Gastrocnemius medialis (tissue), 4 donors: Measurements from ENCODE around the gene ATP9A. TPM values are rescaled to one million over a fixed set of nuclear protein-coding genes. Genes with fewer than 3 reads are reported as not detected.

Source experiments
- ATAC-seq, 2 donors: fragments of 150-250 bp; one replicate each; pipeline ENCODE4 v1.9.1; 2016
- DNase-seq, 2 donors: peaks; one replicate each; pipeline ENCODE4 v3.0.0-alpha.2; 2019
- H3K27ac ChIP-seq, 4 donors: fragments of 200-600 bp; sonication (generic); 1 replicate in 1 of 4; 2 replicates in 3 of 4; pipeline ENCODE4 v1.5.1; 2016 to 2018; ENCODE audit warnings: mild to moderate bottlenecking in 2 of 4, moderate library complexity in 1 of 4
- H3K27me3 ChIP-seq, 3 donors: fragments of 200-600 bp; sonication (generic) in 2 of 3; 1 replicate in 1 of 3; 2 replicates in 2 of 3; pipeline versions ENCODE4 v1.5.1 to v1.6.0; 2016 to 2019; ENCODE audit warnings: mild to moderate bottlenecking in 1 of 3, moderate library complexity in 1 of 3
- H3K36me3 ChIP-seq, 2 donors: fragments of 200-600 bp; sonication (generic) in 1 of 2; one replicate each; pipeline ENCODE4 v1.5.1; 2017 to 2018
- H3K4me1 ChIP-seq, 2 donors: fragments of 200-600 bp; sonication (generic) in 1 of 2; one replicate each; pipeline ENCODE4 v1.5.1; 2016 to 2017; ENCODE audit warnings: mild to moderate bottlenecking in 2 of 2
- H3K4me3 ChIP-seq, 4 donors: fragments of 200-600 bp; sonication (generic) in 3 of 4; 1 replicate in 1 of 4; 2 replicates in 3 of 4; pipeline ENCODE4 v1.5.1; 2016 to 2019; ENCODE audit warnings: mild to moderate bottlenecking in 2 of 4
- H3K9me3 ChIP-seq, 3 donors: fragments of 200-600 bp; sonication (generic) in 2 of 3; 1 replicate in 1 of 3; 2 replicates in 2 of 3; pipeline ENCODE4 v1.5.1; 2016 to 2019
- POLR2A ChIP-seq, 2 donors: fragments of 450-650 bp; IDR thresholded peaks; one replicate each; pipeline ENCODE4 v1.6.1; 2017; ENCODE audit warnings: antibody characterized with exemption in 2 of 2, mild to moderate bottlenecking in 2 of 2, moderate library complexity in 2 of 2
- in situ Hi-C, 4 donors: fragments of 200-750 bp; cut with MboI; loops; one replicate each; pipeline versions ENCODE4 v1.15.0 to v1.8.0; 2017; ENCODE audit warnings: low sequenced_read_pairs in 4 of 4
- intact Hi-C: fragments of 100-400 bp; cut with DNase I; formaldehyde crosslinking; loops from one replicate; pipeline ENCODE4 v1.15.1; 2023; ENCODE audit warnings: low total_unique reads
- total RNA-seq, 4 donors: library from RNA; depleted of rRNA; stranded (reverse); fragments of >200 nt; gene quantifications; one replicate each; pipeline versions ENCODE4 v1.1.0 to v1.2.3, GENCODE V29; 2016
- TF ChIP-seq, protein P1 (sequence below), 5 experiments: fragments of 450-650 bp in 3 of 5; fragments of 200-600 bp in 2 of 5; sonication (generic) in 2 of 5; IDR thresholded peaks in 4 of 5; conservative IDR thresholded peaks in 1 of 5; 1 replicate in 4 of 5; 2 replicates in 1 of 5; pipeline ENCODE4 v1.5.1; 2016 to 2019; ENCODE audit warnings: antibody characterized with exemption in 5 of 5, mild to moderate bottlenecking in 3 of 5, moderate library complexity in 3 of 5

Gene ATP9A
- total RNA-seq, 4 donors from 2014 or later: 11.8 to 34.8 (median 20.8) TPM

- intact Hi-C loops (loop anchor here (10.0 kb wide), 1 partner anchor 614 kb away; no protein-coding TSS in a partner anchor), in situ Hi-C loops (loop anchor here in 2 of 4 donors (5.0 to 10.0 kb wide), 2 partner anchors 224 to 226 kb away; no protein-coding TSS in a partner anchor)
- ATAC-seq: no peak
- Histone ChIP-seq H3K27me3 (no peaks in the 10 kb centered on the region), H3K27ac (no peak overlapping the region), H3K36me3 (no peaks in the 10 kb centered on the region), H3K4me1 (peaks cover 0 to 10% of the 10 kb centered on the region in 2 donors), H3K4me3 (no peak overlapping the region), H3K9me3 (no peaks in the 10 kb centered on the region)
- no peak for TF ChIP-seq POLR2A (IDR thresholded peaks at IDR 0.05)
- TF ChIP-seq, protein P1, sequence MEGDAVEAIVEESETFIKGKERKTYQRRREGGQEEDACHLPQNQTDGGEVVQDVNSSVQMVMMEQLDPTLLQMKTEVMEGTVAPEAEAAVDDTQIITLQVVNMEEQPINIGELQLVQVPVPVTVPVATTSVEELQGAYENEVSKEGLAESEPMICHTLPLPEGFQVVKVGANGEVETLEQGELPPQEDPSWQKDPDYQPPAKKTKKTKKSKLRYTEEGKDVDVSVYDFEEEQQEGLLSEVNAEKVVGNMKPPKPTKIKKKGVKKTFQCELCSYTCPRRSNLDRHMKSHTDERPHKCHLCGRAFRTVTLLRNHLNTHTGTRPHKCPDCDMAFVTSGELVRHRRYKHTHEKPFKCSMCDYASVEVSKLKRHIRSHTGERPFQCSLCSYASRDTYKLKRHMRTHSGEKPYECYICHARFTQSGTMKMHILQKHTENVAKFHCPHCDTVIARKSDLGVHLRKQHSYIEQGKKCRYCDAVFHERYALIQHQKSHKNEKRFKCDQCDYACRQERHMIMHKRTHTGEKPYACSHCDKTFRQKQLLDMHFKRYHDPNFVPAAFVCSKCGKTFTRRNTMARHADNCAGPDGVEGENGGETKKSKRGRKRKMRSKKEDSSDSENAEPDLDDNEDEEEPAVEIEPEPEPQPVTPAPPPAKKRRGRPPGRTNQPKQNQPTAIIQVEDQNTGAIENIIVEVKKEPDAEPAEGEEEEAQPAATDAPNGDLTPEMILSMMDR (IDR thresholded peaks at IDR 0.05 in 4 of 5, conservative IDR thresholded peaks at IDR 0.05 in 1 of 5): no peak
- DNase-seq: no peak
Measured at GRCh38 chr20:51598556-51598955, 169.6 kb downstream of the ATP9A start.

DNA sequence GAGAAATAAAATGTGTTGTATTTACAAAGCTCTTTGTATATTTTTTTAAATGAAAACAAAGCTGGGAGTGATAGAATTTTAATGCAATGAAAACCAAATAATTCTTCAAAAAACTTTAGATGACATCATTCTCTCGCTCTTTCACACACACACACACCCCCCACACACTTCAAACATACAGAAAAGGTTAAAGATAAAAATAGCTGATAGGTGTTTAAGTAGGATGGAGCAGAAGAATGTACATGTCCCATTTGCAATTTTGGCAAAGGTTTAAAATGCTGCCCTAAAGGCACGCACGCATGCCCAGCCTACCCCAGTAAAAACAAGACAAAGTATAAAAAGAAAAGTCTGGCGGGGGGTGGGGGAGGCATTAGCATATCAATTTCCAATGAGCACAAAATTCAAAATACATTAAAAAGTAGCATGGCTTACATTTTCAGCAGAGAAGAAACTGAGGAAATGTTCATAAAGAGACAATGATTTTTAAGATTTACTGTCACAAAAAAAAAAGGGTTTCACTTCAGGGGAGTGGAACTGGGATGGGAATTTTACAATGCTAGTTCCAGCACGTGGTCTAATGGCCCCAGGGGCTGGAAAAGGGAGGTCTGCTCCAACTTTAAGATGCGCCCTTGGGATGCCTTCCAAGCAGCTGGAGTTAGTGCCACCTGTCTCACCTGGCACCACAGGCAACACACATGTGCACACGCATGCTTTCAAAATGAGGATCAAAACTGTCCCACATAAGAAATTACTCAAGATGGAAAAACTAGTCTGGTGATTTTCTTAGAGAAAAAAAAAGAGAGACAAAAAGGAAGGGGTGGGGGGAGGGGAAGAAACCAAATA, 170.6 kb downstream of the ATP9A start:
- ATAC-seq (no peak), DNase-seq (no peak)
- Histone ChIP-seq H3K9me3 (no peaks in the 10 kb centered on the region), H3K27ac (no peak overlapping the region), H3K4me3 (no peak overlapping the region), H3K27me3 (no peaks in the 10 kb centered on the region), H3K36me3 (no peaks in the 10 kb centered on the region), H3K4me1 (peaks cover 0 to 10% of the 10 kb centered on the region in 2 donors)
- TF ChIP-seq, protein P1 (IDR thresholded peaks at IDR 0.05 in 4 of 5, conservative IDR thresholded peaks at IDR 0.05 in 1 of 5): no peak
- TF ChIP-seq POLR2A (IDR thresholded peaks at IDR 0.05): no peak
- intact Hi-C loops (loop anchor here (10.0 kb wide), 1 partner anchor 613 kb away; no protein-coding TSS in a partner anchor), in situ Hi-C loops (loop anchor here in 2 of 4 donors (5.0 to 10.0 kb wide), 2 partner anchors 223 to 225 kb away; no protein-coding TSS in a partner anchor)

- intact Hi-C loops (loop anchor here (10.0 kb wide), 1 partner anchor 612 kb away; no protein-coding TSS in a partner anchor), in situ Hi-C loops (loop anchor here in 2 of 4 donors (5.0 to 10.0 kb wide), 2 partner anchors 222 to 225 kb away; no protein-coding TSS in a partner anchor)
- Histone ChIP-seq H3K9me3 (no peaks in the 10 kb centered on the region), H3K27ac (no peak overlapping the region), H3K4me1 (peaks cover 0 to 10% of the 10 kb centered on the region in 2 donors), H3K36me3 (no peaks in the 10 kb centered on the region), H3K4me3 (no peak overlapping the region), H3K27me3 (no peaks in the 10 kb centered on the region)
- DNase-seq: no peak
- TF ChIP-seq, protein P1 (IDR thresholded peaks at IDR 0.05 in 4 of 5, conservative IDR thresholded peaks at IDR 0.05 in 1 of 5): no peak
- no peak for TF ChIP-seq POLR2A (IDR thresholded peaks at IDR 0.05)
- ATAC-seq: no peak
Measured at GRCh38 chr20:51596668-51597388, 171.4 kb downstream of the ATP9A start.

- H3K4me1 ChIP-seq: peaks cover 0 to 10% of the 10 kb centered on the region in 2 donors
- no peaks in the 10 kb centered on the region for H3K9me3 ChIP-seq
- no peak overlapping the region for H3K4me3 ChIP-seq
- TF ChIP-seq, protein P1 (IDR thresholded peaks at IDR 0.05 in 4 of 5, conservative IDR thresholded peaks at IDR 0.05 in 1 of 5): no peak
- no peak for TF ChIP-seq POLR2A (IDR thresholded peaks at IDR 0.05)
- DNase-seq: no peak
- no peaks in the 10 kb centered on the region for H3K27me3 ChIP-seq
- no peak for ATAC-seq
- no peaks in the 10 kb centered on the region for H3K36me3 ChIP-seq
- intact Hi-C loops: loop anchor here (1.0 to 10.0 kb wide), 3 partner anchors 209 to 611 kb away; no protein-coding TSS in a partner anchor
- in situ Hi-C loops: loop anchor here in 2 of 4 donors (5.0 to 10.0 kb wide), 2 partner anchors 221 to 223 kb away; no protein-coding TSS in a partner anchor
- no peak overlapping the region for H3K27ac ChIP-seq
Measured at GRCh38 chr20:51595744-51596143, 172.4 kb downstream of the ATP9A start.
